HepG2 (cell line): Measurements from ENCODE around the gene ITGB1. TPM values are rescaled to one million over a fixed set of nuclear protein-coding genes. Genes with fewer than 3 reads are reported as not detected.
A peak's percentile ranks its signal among the peaks of the same experiment; 100 is the strongest.

Experiments
- ATF7 ChIP-seq, 2 experiments: fragments of 450-650 bp in 1 of 2; sonication (generic) in 1 of 2; formaldehyde crosslinking in 1 of 2; IDR thresholded peaks; 2 replicates each; pipeline versions ENCODE4 v1.4.0 to v1.6.1; 2016 to 2020; ENCODE audit warnings: antibody characterized with exemption in 1 of 2, mild to moderate bottlenecking in 1 of 2, missing genetic modification reagents in 1 of 2
- ELK4 ChIP-seq: sonication (generic); formaldehyde crosslinking; IDR thresholded peaks from 2 replicates; pipeline ENCODE4 v1.9.0; 2021; ENCODE audit warnings: missing genetic modification reagents, borderline replicate concordance
- HCFC1 ChIP-seq: fragments of 150-350 bp; IDR thresholded peaks from 2 replicates; pipeline ENCODE4 v1.6.1; 2014; ENCODE audit warnings: low read depth, low read length
- KLF15 ChIP-seq: sonication (generic); formaldehyde crosslinking; IDR thresholded peaks from 2 replicates; pipeline ENCODE4 v1.8.1; 2023; ENCODE audit warnings: borderline replicate concordance, mild to moderate bottlenecking, inconsistent platforms, missing genetic modification reagents, mixed read lengths
- MXI1 ChIP-seq: IDR thresholded peaks from 3 replicates; pipeline ENCODE4 v1.6.1; 2012; ENCODE audit warnings: low read depth, low read length, inconsistent platforms, borderline replicate concordance
- NFAT5 ChIP-seq: sonication (generic); formaldehyde crosslinking; IDR thresholded peaks from 2 replicates; pipeline ENCODE4 v1.4.0; 2020; ENCODE audit warnings: missing genetic modification reagents
- PCBP2 ChIP-seq: fragments of 200-400 bp; formaldehyde crosslinking; optimal IDR thresholded peaks from 2 replicates; pipeline ENCODE3; 2018; ENCODE audit warnings: low read length, low read depth; ENCODE audit not compliant: poor library complexity, severe bottlenecking
- SETDB1 ChIP-seq: sonication (generic); formaldehyde crosslinking; IDR thresholded peaks from 2 replicates; pipeline ENCODE4 v1.5.1; 2020; ENCODE audit warnings: missing genetic modification reagents, mild to moderate bottlenecking, borderline replicate concordance
- SNRNP70 ChIP-seq: fragments of 200-400 bp; formaldehyde crosslinking; IDR thresholded peaks from 2 replicates; pipeline ENCODE4 v1.6.1; 2017; ENCODE audit warnings: mild to moderate bottlenecking, low read depth, low read length, moderate library complexity
- SOX5 ChIP-seq: IDR thresholded peaks from 2 replicates; pipeline ENCODE4 v1.6.1; 2016; ENCODE audit warnings: borderline replicate concordance
- SSRP1 ChIP-seq: IDR thresholded peaks from 2 replicates; pipeline ENCODE4 v1.6.1; 2016; ENCODE audit warnings: control low read depth
- STAG1 ChIP-seq: sonication (generic); formaldehyde crosslinking; IDR thresholded peaks from 2 replicates; pipeline ENCODE4 v1.4.0; 2020; ENCODE audit warnings: missing genetic modification reagents
- TFE3 ChIP-seq: IDR thresholded peaks from 2 replicates; pipeline ENCODE4 v1.6.1; 2016
- TSC22D2 ChIP-seq: sonication (generic); formaldehyde crosslinking; IDR thresholded peaks from 2 replicates; pipeline ENCODE4 v1.5.1; 2020; ENCODE audit warnings: missing genetic modification reagents, mild to moderate bottlenecking, borderline replicate concordance
- ZNF263 ChIP-seq: sonication (generic); formaldehyde crosslinking; IDR thresholded peaks from 2 replicates; pipeline ENCODE4 v1.4.0; 2020; ENCODE audit warnings: missing genetic modification reagents
- ZNF563 ChIP-seq: sonication (generic); formaldehyde crosslinking; IDR thresholded peaks from 2 replicates; pipeline ENCODE4 v1.8.0; 2022; ENCODE audit warnings: mild to moderate bottlenecking, moderate library complexity, missing genetic modification reagents
- ZXDC ChIP-seq: sonication (generic); formaldehyde crosslinking; IDR thresholded peaks from 2 replicates; pipeline ENCODE4 v1.5.0; 2020; ENCODE audit warnings: mild to moderate bottlenecking, missing genetic modification reagents
- polyA plus RNA-seq, 8 experiments: library from polyadenylated mRNA; depleted of rRNA in 3 of 8; stranded (reverse) in 7 of 8; unstranded in 1 of 8; fragments of >200 nt; fragmentation: Illumina TruSeq in 4 of 8; extraction: Trizol in 4 of 8; gene quantifications; 2 replicates each; pipeline versions ENCODE4 v1.2.1 to v1.2.3, GENCODE V29; 2011 to 2016; ENCODE audit warnings: low read depth in 4 of 8, missing spikeins in 1 of 8, mixed read lengths in 1 of 8; ENCODE audit not compliant: insufficient read depth in 1 of 8
- total RNA-seq, 5 experiments: library from RNA; depleted of rRNA; stranded (reverse); fragments of >200 nt; fragmentation: Illumina TruSeq; extraction: Trizol; gene quantifications; 2 replicates each; pipeline ENCODE4 v1.2.3, GENCODE V29; 2016; ENCODE audit warnings: low read depth in 1 of 5

Gene ITGB1
- total and polyA plus RNA-seq, 2 of the 13 experiments (the other 11 are each of a cell fraction or from before 2014, with no cell fraction given) = 190 to 204 TPM

GRCh38 chr10:32980558-32981468 is 22.8 kb upstream of the ITGB1 start (continued):
- TF ChIP-seq NFAT5 (peak; percentile 47; the same call in 1 of the 2 replicates), ZXDC (CRISPR knock-in tag) (no peak), ATF7 (IDR thresholded peaks at IDR 0.05) (no peak), ATF7 (CRISPR knock-in tag; IDR thresholded peaks at IDR 0.05) (0 out of 2 replicates have a peak, but pooled peaks have one; percentile 39), HCFC1 (no peak), ELK4 (CRISPR knock-in tag) (no peak), MXI1 (peak; percentile 79; the same call in 2 of the 3 replicates), STAG1 (CRISPR knock-in tag) (peak; percentile 14; the same call in 1 of the 2 replicates), SNRNP70 (no peak), TSC22D2 (no peak), PCBP2 (no peak), ZNF263 (CRISPR knock-in tag) (peak; percentile 91), KLF15 (CRISPR knock-in tag) (no peak), SETDB1 (CRISPR knock-in tag) (no peak), SSRP1 (CRISPR knock-in tag) (peak; percentile 80; the same call in 1 of the 2 replicates), TFE3 (CRISPR knock-in tag) (peak; percentile 95), SOX5 (CRISPR knock-in tag) (peak; percentile 80), ZNF563 (CRISPR knock-in tag) (no peak)
